Heart left ventricle (tissue), 16 donors: Measurements from ENCODE around the gene KIRREL3. TPM values are rescaled to one million over a fixed set of nuclear protein-coding genes. Genes with fewer than 3 reads are reported as not detected.

Experiments used
- ATAC-seq, 4 donors: fragments of 200-7000 bp; cut with Tn5 transposase; one replicate each; pipeline ENCODE4 v1.9.1; 2020 to 2022; ENCODE audit warnings: moderate library complexity in 4 of 4, mild to moderate bottlenecking in 3 of 4, moderate number of reproducible peaks in 1 of 4
- DNase-seq, 5 donors: peaks; one replicate each; pipeline ENCODE4 v3.0.0-alpha.2; 2020
- H3K27ac ChIP-seq, 12 donors: fragments of 200-600 bp; sonication (generic) in 4 of 12; one replicate each; pipeline versions ENCODE4 v1.5.0 to v1.8.0; 2016 to 2022; ENCODE audit warnings: mild to moderate bottlenecking in 2 of 12
- H3K27me3 ChIP-seq, 9 donors: fragments of 200-600 bp; sonication (generic) in 2 of 9; one replicate each; pipeline versions ENCODE4 v1.5.1 to v1.8.0; 2016 to 2022; ENCODE audit warnings: mild to moderate bottlenecking in 3 of 9
- H3K36me3 ChIP-seq, 9 donors: fragments of 200-600 bp; sonication (generic) in 2 of 9; one replicate each; pipeline versions ENCODE4 v1.5.0 to v1.8.0; 2018 to 2022; ENCODE audit warnings: mild to moderate bottlenecking in 2 of 9
- H3K4me1 ChIP-seq, 12 donors: fragments of 200-600 bp; sonication (generic) in 4 of 12; one replicate each; pipeline versions ENCODE4 v1.5.0 to v1.8.0; 2016 to 2022; ENCODE audit warnings: mild to moderate bottlenecking in 3 of 12
- H3K4me3 ChIP-seq, 12 donors: fragments of 200-600 bp; sonication (generic) in 4 of 12; one replicate each; pipeline versions ENCODE4 v1.5.0 to v1.8.0; 2017 to 2022; ENCODE audit warnings: mild to moderate bottlenecking in 9 of 12, moderate library complexity in 4 of 12
- H3K9me3 ChIP-seq, 12 donors: fragments of 200-600 bp; sonication (generic) in 4 of 12; one replicate each; pipeline versions ENCODE4 v1.5.0 to v1.8.0; 2016 to 2022; ENCODE audit warnings: mild to moderate bottlenecking in 1 of 12
- CTCF ChIP-seq, 12 donors: fragments of 200-600 bp; sonication (generic) in 4 of 12; IDR thresholded peaks; one replicate each; pipeline versions ENCODE4 v1.5.0 to v1.8.0; 2018 to 2022; ENCODE audit warnings: antibody characterized with exemption in 12 of 12, mild to moderate bottlenecking in 5 of 12
- POLR2A ChIP-seq, 2 donors: fragments of 450-650 bp; IDR thresholded peaks; one replicate each; pipeline ENCODE4 v1.6.1; 2017; ENCODE audit warnings: antibody characterized with exemption in 2 of 2, mild to moderate bottlenecking in 2 of 2, moderate library complexity in 2 of 2
- WGBS, 4 donors: extraction: QIAGEN DNeasy Blood & Tissue Kit in 2 of 4; methylation state at CpG; one replicate each; pipeline versions ENCODE4 v1.1.5 to v1.1.7; 2013 to 2018; 5-methylcytosine and 5-hydroxymethylcytosine counted together
- intact Hi-C, 10 donors: fragments of 100-400 bp; cut with DNase I; formaldehyde crosslinking; loops; one replicate each; pipeline versions ENCODE4 v1.11.1 to v1.14.2; 2022
- polyA plus RNA-seq, 2 donors: library from polyadenylated mRNA; stranded (reverse); fragments of 200-250 nt; gene quantifications; one replicate each; pipeline ENCODE4 v1.2.3, GENCODE V29; 2013
- total RNA-seq, 9 donors: library from RNA; depleted of rRNA in 2 of 9; stranded (reverse); fragments of >200 nt in 2 of 9; fragmentation: NEBNext Ultra II Directional in 3 of 9; extraction: Animal tissue kit (Norgen Biotek cat#: 25700) in 3 of 9; gene quantifications; one replicate each; pipeline versions ENCODE4 v1.1.0 to v1.2.4, GENCODE V29; 2016 to 2023
- donor health status: ischemic (EF 13 %, LVEDD 7.1; RV severe dilation, severe dysfunction).
- donor health status: healthy with polysubstance abuse.
- donor health status: DM: no; HTN: yes; CAD: no.
- donor health status: DM: no; HTN: no; CAD: no.
- donor health status: ischemic (EF 25% LVEDD 6.9; RV normal size, moderate dysfunction).
- donor health status: ischemic (EF 25% LVEDD 5.7; RV mildly dilated, moderate dysfunction).
- donor health status: healthy.
- donor health status: DM: yes; HTN: yes; CAD: no.
- donor health status: ischemic (EF 35%, LVEDD 5.7; RV mildly dilated, moderate dysfunction).
- donor health status: nonischemic (EF 11% LVEDD 7.7; RV severe dilation, severe dysfunction).
- donor health status: DM: yes; HTN: yes; CAD: no.
- donor health status: PGD.
- donor health status: ischemic (EF 29% LVEDD 5.4; RV normal size, mild dysfunction).
- donor health status: nonischemic (EF 23%, LVEDD 6.1; RV moderate dilation, normal function).

KIRREL3 gene
- total and polyA plus RNA-seq, 11 donors, result 0.08 to 1.3 (median 0.27) TPM

DNA sequence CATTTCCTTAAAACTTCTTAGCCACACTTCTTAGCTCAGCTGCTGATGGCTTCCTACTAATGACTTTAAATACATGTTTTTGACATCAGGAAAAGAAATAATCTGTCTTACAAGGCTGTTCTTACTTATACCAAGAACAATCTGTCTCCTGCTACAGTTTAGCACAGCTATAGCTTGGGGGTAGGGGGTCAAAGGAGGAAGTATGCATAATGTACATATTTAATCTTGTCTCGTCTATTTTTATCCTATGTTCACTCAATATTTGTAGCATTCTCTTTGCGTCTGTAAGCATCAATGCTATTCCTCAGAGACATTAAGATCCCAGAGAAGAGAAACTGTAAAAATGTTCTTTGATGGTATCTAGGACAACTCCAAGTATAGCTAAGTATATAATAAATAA lies 96.0 kb downstream of the KIRREL3 start:
- Histone ChIP-seq H3K27ac (no peak overlapping the region), H3K4me3 (no peak overlapping the region), H3K27me3 (peaks cover 0 to 10% (median 0%) of the 10 kb centered on the region in 9 donors), H3K4me1 (no peaks in the 10 kb centered on the region), H3K36me3 (no peaks in the 10 kb centered on the region), H3K9me3 (no peaks in the 10 kb centered on the region)
- ATAC-seq (no peak), DNase-seq (no peak)
- WGBS, 4 donors, result 52 to 71% (median 63%) methylated on average over 2 of the region's 2 CpGs
- no peak for TF ChIP-seq CTCF (IDR thresholded peaks at IDR 0.05)
- TF ChIP-seq POLR2A (IDR thresholded peaks at IDR 0.05), result no peak
- intact Hi-C loops, result no loop called here

DNA sequence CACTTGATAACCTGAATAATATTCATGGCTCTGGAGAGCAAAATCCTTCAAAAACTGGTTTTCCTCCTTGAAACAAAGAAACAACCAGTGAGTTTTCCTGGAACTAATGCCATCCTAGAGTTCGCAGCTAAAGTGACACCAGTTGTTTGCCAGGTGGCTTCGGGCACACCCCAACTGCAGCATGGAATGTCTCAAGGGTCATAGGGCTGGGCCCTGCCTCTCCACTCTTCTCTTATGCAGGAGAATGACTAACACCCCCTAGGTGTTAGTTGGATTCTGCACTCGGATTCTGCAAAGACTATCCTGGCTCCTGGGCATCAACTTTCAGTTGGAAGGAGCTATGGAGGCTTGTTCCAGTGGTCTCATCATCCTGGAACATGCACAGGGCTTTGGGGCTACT lies 98.8 kb downstream of the KIRREL3 start:
- no peaks in the 10 kb centered on the region for H3K9me3 ChIP-seq
- intact Hi-C loops, result no loop called here
- TF ChIP-seq POLR2A (IDR thresholded peaks at IDR 0.05) (no peak), CTCF (IDR thresholded peaks at IDR 0.05) (no peak)
- DNase-seq, result no peak
- H3K36me3 ChIP-seq, result no peaks in the 10 kb centered on the region
- no peak overlapping the region for H3K4me3 ChIP-seq
- peaks cover 0 to 10% (median 0%) of the 10 kb centered on the region in 9 donors for H3K27me3 ChIP-seq
- H3K27ac ChIP-seq, result no peak overlapping the region
- WGBS, 4 donors, result 54 to 80% (median 68%) methylated on average over 3 of the region's 3 CpGs
- ATAC-seq, result no peak
- no peaks in the 10 kb centered on the region for H3K4me1 ChIP-seq

- no peak overlapping the region for H3K27ac ChIP-seq
- ATAC-seq (no peak), DNase-seq (no peak)
- peaks cover 0 to 11% (median 0%) of the 10 kb centered on the region in 12 donors for H3K9me3 ChIP-seq
- peaks cover 0 to 3% (median 0%) of the 10 kb centered on the region in 9 donors for H3K27me3 ChIP-seq
- intact Hi-C loops, result no loop called here
- WGBS, 4 donors, result 76 to 81% (median 77%) methylated on average over 5 of the region's 5 CpGs
- H3K36me3 ChIP-seq, result no peaks in the 10 kb centered on the region
- H3K4me1 ChIP-seq, result no peaks in the 10 kb centered on the region
- H3K4me3 ChIP-seq, result no peak overlapping the region
- TF ChIP-seq CTCF (IDR thresholded peaks at IDR 0.05) (no peak), POLR2A (IDR thresholded peaks at IDR 0.05) (no peak)
Measured at GRCh38 chr11:126899961-126900748, 100.4 kb downstream of the KIRREL3 start.

DNA sequence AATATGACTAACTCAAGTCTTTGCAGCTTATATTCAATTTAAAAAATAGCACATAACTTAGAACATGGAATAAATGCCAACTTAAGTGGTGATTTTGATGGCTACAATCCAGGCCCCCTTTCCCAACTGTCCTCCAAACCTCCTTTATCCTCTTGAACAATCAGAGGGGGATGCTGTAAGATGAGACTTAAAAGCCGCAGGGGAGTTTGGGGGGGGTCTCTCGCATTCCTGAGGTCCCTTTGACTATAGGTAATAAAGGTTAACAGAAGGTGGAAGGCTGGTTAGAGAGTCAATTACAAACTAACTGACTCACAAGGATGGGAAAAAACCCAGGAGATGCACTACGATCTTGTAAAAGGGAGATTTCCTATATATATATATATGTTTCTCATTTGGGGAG lies 101.8 kb downstream of the KIRREL3 start:
- peaks cover 0 to 3% (median 0%) of the 10 kb centered on the region in 9 donors for H3K27me3 ChIP-seq
- no peaks in the 10 kb centered on the region for H3K4me1 ChIP-seq
- H3K27ac ChIP-seq, result no peak overlapping the region
- DNase-seq (no peak), ATAC-seq (no peak)
- intact Hi-C loops, result no loop called here
- no peak overlapping the region for H3K4me3 ChIP-seq
- 60 to 69% (median 64%) methylated on average over 3 of the region's 3 CpGs for WGBS, 4 donors
- H3K9me3 ChIP-seq, result peaks cover 0 to 11% (median 0%) of the 10 kb centered on the region in 12 donors
- H3K36me3 ChIP-seq, result no peaks in the 10 kb centered on the region
- TF ChIP-seq POLR2A (IDR thresholded peaks at IDR 0.05) (no peak), CTCF (IDR thresholded peaks at IDR 0.05) (no peak)
